ENCODE results near the gene ARHGAP26. TPM values are rescaled to one million over a fixed set of nuclear protein-coding genes. Genes with fewer than 3 reads are reported as not detected.

Gene ARHGAP26
- total and polyA plus RNA-seq, 10 donors, result 4.2 to 148 (median 55.5) TPM

DNA sequence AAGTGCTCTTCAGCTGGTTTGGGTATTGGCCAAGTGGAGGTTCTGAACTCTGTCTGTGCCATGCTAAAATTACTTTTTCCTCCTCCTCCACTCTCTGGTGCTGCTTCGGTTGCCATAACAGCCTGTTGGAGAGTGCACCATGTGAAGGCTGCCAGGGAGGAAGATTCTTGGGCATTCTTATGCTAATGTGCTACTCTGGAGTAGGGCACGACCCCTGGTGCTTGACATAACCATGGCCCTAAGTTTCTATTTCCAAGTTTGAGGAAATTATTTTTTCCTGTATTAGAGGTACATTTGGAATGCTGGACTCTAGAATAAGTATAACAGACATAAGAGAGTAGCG lies 111.6 kb downstream of the ARHGAP26 start:
- H3K27me3 ChIP-seq (replicated peaks in 1 of 7), result no peaks in the 10 kb centered on the region
- H3K27ac ChIP-seq, result peak overlapping the region in 1 of 8 donors; percentile 66
- 62 to 79% (median 75%) methylated on average over 3 of the region's 3 CpGs for WGBS, 5 donors

DNA sequence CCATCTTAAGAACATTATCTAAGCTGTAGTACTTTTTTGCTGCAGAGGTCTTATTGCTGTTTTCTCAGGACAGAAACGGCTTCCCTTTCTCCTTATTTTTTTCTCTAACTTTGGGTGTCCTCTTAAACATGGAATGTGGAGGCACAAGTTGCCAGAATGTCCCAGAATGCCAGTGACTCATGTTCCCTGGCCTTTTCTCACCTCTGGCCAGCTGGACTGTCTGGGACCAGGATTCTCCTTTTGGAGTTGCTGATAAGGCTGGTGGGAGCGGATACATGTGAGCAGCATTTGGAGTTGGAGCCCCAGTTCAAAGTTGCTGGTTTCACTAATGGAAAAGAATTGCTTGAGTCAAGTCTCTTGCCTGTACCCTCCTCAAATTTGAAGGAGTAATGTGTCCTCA lies 112.8 kb downstream of the ARHGAP26 start:
- no peaks in the 10 kb centered on the region for H3K27me3 ChIP-seq (replicated peaks in 1 of 7)
- no peaks in the 10 kb centered on the region for H3K9me3 ChIP-seq
- peaks cover 5 to 81% (median 20%) of the 10 kb centered on the region in 6 donors for H3K4me1 ChIP-seq
- WGBS, 5 donors, result 69 to 92% (median 84%) methylated on average over 2 of the region's 2 CpGs
- H3K27ac ChIP-seq, result peak overlapping the region in 2 of 8 donors; percentile 13 to 32
- no peak overlapping the region for H3K4me3 ChIP-seq
- TF ChIP-seq POLR2AphosphoS5 (IDR thresholded peaks at IDR 0.05), result peak in 1 of 3 donors; percentile 67
- TF ChIP-seq POLR2A (IDR thresholded peaks at IDR 0.05), result no peak
- no peak for DNase-seq
- peaks cover 0 to 54% (median 2%) of the 10 kb centered on the region in 6 donors for H3K36me3 ChIP-seq
- intact Hi-C loops (cut with DNase I; ENCODE audit: low total_unique reads), result loop anchor here (5.0 kb wide), 1 partner anchor 166 kb away; no protein-coding TSS in a partner anchor

More for the DNA sequence above, 111.6 kb downstream of the ARHGAP26 start:
- Histone ChIP-seq H3K36me3 (peaks cover 0 to 51% (median 2%) of the 10 kb centered on the region in 6 donors), H3K4me3 (no peak overlapping the region), H3K4me1 (peaks cover 5 to 82% (median 20%) of the 10 kb centered on the region in 6 donors), H3K9me3 (no peaks in the 10 kb centered on the region)
- intact Hi-C loops (cut with DNase I; ENCODE audit: low total_unique reads), result loop anchor here (5.0 kb wide), 1 partner anchor 164 kb away; no protein-coding TSS in a partner anchor
- DNase-seq, result no peak
- no peak for TF ChIP-seq POLR2AphosphoS5 (IDR thresholded peaks at IDR 0.05)
- no peak for TF ChIP-seq CTCF (IDR thresholded peaks at IDR 0.05 in 8 of 11, conservative IDR thresholded peaks at IDR 0.05 in 3 of 11)
- no peak for TF ChIP-seq POLR2A (IDR thresholded peaks at IDR 0.05)

DNA sequence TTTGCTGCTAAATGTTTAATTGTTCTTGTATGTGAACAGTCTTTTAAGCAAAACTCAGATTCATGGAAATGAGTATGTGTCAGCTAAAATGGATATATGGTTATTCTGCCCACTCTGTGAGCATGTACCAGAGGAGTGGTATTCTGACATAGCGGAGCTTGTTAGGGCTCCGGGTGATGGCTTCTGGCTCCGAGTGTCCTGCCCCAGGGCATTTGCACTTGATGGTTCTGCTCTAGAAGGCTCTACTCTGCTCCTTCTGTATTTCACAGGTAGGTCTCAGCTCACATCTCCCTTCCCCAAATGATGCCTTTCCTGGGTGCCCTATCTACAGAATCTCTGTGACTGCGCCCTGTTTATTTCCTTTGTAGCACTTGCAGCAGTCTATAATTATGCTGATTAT lies 113.3 kb downstream of the ARHGAP26 start:
- Histone ChIP-seq H3K27me3 (replicated peaks in 1 of 7) (no peaks in the 10 kb centered on the region), H3K27ac (peak overlapping the region in 2 of 8 donors; percentile 13 to 32), H3K4me3 (no peak overlapping the region), H3K9me3 (no peaks in the 10 kb centered on the region), H3K4me1 (peaks cover 5 to 82% (median 20%) of the 10 kb centered on the region in 6 donors), H3K36me3 (peaks cover 0 to 54% (median 2%) of the 10 kb centered on the region in 6 donors)
- TF ChIP-seq POLR2AphosphoS5 (IDR thresholded peaks at IDR 0.05), result no peak
- TF ChIP-seq POLR2A (IDR thresholded peaks at IDR 0.05), result no peak
- TF ChIP-seq CTCF (IDR thresholded peaks at IDR 0.05 in 8 of 11, conservative IDR thresholded peaks at IDR 0.05 in 3 of 11), result no peak
- intact Hi-C loops (cut with DNase I; ENCODE audit: low total_unique reads), result loop anchor here (5.0 kb wide), 1 partner anchor 166 kb away; no protein-coding TSS in a partner anchor
- WGBS, 5 donors, result 85 to 98% (median 91%) methylated on average over 4 of the region's 4 CpGs
- no peak for DNase-seq

DNA sequence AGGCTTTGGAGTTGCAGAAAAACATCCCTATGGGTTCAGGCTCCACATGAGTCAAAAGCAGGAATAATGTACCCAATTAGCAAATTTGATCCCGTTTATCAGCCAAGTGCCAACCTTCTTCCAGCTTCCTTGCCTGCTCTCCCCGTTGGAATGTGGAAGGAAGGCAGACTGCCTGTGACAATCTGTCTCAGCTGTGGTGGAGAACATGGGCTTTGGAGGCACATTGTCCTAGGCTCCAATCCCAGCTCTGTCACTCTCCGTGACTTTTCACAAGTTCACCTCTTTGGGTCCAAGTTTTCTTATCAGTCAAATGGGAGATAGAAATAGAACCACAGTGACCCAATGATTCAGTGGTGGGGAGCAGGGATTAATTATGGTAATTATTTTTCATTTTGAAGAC lies 113.9 kb downstream of the ARHGAP26 start:
- peaks cover 5 to 83% (median 18%) of the 10 kb centered on the region in 6 donors for H3K4me1 ChIP-seq
- peaks cover 0 to 54% (median 2%) of the 10 kb centered on the region in 6 donors for H3K36me3 ChIP-seq
- 70 to 90% (median 79%) methylated on average over 3 of the region's 3 CpGs for WGBS, 5 donors
- intact Hi-C loops (cut with DNase I; ENCODE audit: low total_unique reads), result loop anchor here (5.0 kb wide), 1 partner anchor 167 kb away; no protein-coding TSS in a partner anchor
- no peak overlapping the region for H3K27ac ChIP-seq
- H3K4me3 ChIP-seq, result no peak overlapping the region
- no peaks in the 10 kb centered on the region for H3K27me3 ChIP-seq (replicated peaks in 1 of 7)
- no peak for DNase-seq
- no peaks in the 10 kb centered on the region for H3K9me3 ChIP-seq
- no peak for TF ChIP-seq CTCF (IDR thresholded peaks at IDR 0.05 in 8 of 11, conservative IDR thresholded peaks at IDR 0.05 in 3 of 11)
- TF ChIP-seq POLR2AphosphoS5 (IDR thresholded peaks at IDR 0.05), result no peak
- no peak for TF ChIP-seq POLR2A (IDR thresholded peaks at IDR 0.05)
